ENCODE measurements around the gene VPS4B.

Gene VPS4B

GRCh38 chr18:63430526-63430925 lies 8.2 kb upstream of the VPS4B start:
- no peak for DNase-seq (ENCODE audit: low read depth)

GRCh38 chr18:63427558-63427957 lies 5.3 kb upstream of the VPS4B start:
- DNase-seq (ENCODE audit: low read depth), result no peak

- no peak for DNase-seq (ENCODE audit: low read depth)
Measured at GRCh38 chr18:63422864-63423304, 608 bp upstream of the VPS4B start.

- DNase-seq (ENCODE audit: low read depth), result no peak
Measured at GRCh38 chr18:63421514-63421913, 762 bp downstream of the VPS4B start.

GRCh38 chr18:63412953-63413352 lies 9.3 kb downstream of the VPS4B start:
- no peak for DNase-seq (ENCODE audit: low read depth)

GRCh38 chr18:63410792-63411191 lies 11.5 kb downstream of the VPS4B start:
- DNase-seq (ENCODE audit: low read depth), result no peak

GRCh38 chr18:63409301-63409700 lies 13.0 kb downstream of the VPS4B start:
- no peak for DNase-seq (ENCODE audit: low read depth)

GRCh38 chr18:63407734-63408133 lies 14.5 kb downstream of the VPS4B start:
- DNase-seq (ENCODE audit: low read depth), result no peak

GRCh38 chr18:63405986-63406385 lies 16.3 kb downstream of the VPS4B start:
- DNase-seq (ENCODE audit: low read depth), result no peak

- no peak for DNase-seq (ENCODE audit: low read depth)
Measured at GRCh38 chr18:63402246-63403162, 19.8 kb downstream of the VPS4B start.

- DNase-seq (ENCODE audit: low read depth), result no peak
Measured at GRCh38 chr18:63399300-63399699, 23.0 kb downstream of the VPS4B start.

- DNase-seq (ENCODE audit: low read depth), result no peak
Measured at GRCh38 chr18:63397349-63397748, 24.9 kb downstream of the VPS4B start.

- DNase-seq (ENCODE audit: low read depth), result no peak
Measured at GRCh38 chr18:63395503-63395902, 26.8 kb downstream of the VPS4B start.

GRCh38 chr18:63394954-63395353 lies 27.3 kb downstream of the VPS4B start:
- no peak for DNase-seq (ENCODE audit: low read depth)

GRCh38 chr18:63387861-63388260 lies 34.4 kb downstream of the VPS4B start:
- DNase-seq (ENCODE audit: low read depth), result no peak

- DNase-seq (ENCODE audit: low read depth), result no peak
Measured at GRCh38 chr18:63382843-63383242, 39.4 kb downstream of the VPS4B start.

- DNase-seq (ENCODE audit: low read depth), result no peak
Measured at GRCh38 chr18:63379639-63379962, 42.7 kb downstream of the VPS4B start.

GRCh38 chr18:63378919-63379638 lies 43.2 kb downstream of the VPS4B start:
- no peak for DNase-seq (ENCODE audit: low read depth)

GRCh38 chr18:63377275-63377980 lies 44.8 kb downstream of the VPS4B start:
- no peak for DNase-seq (ENCODE audit: low read depth)

- DNase-seq (ENCODE audit: low read depth), result no peak
Measured at GRCh38 chr18:63376538-63376937, 45.7 kb downstream of the VPS4B start.

GRCh38 chr18:63374540-63374939 lies 47.7 kb downstream of the VPS4B start:
- DNase-seq (ENCODE audit: low read depth), result no peak

- DNase-seq (ENCODE audit: low read depth), result no peak
Measured at GRCh38 chr18:63373161-63373560, 49.1 kb downstream of the VPS4B start.

- no peak for DNase-seq (ENCODE audit: low read depth)
Measured at GRCh38 chr18:63368611-63369010, 53.7 kb downstream of the VPS4B start.
